UCSD-AML1 (cell line): ENCODE data around the gene IL4.

Experiments used
- DNase-seq: peaks from one replicate; lab custom pipeline; 2025; ENCODE audit not compliant: unreplicated experiment; lab: John Stamatoyannopoulos, UW

The IL4 gene

GRCh38 chr5:132673488-132673887 is 301 bp upstream of the IL4 start:
- no peak for DNase-seq

GRCh38 chr5:132674671-132675506 is 1.1 kb downstream of the IL4 start:
- DNase-seq: no peak

GRCh38 chr5:132675936-132676689 is 2.3 kb downstream of the IL4 start:
- no peak for DNase-seq

- no peak for DNase-seq
These were observed 3.4 kb downstream of the IL4 start for GRCh38 chr5:132677191-132677590.

- DNase-seq: no peak
These were observed 4.1 kb downstream of the IL4 start for GRCh38 chr5:132677682-132678400.

- no peak for DNase-seq
These were observed 4.9 kb downstream of the IL4 start for GRCh38 chr5:132678735-132679134.

- no peak for DNase-seq
These were observed 5.4 kb downstream of the IL4 start for GRCh38 chr5:132679166-132679565.

- DNase-seq: no peak
These were observed 6.1 kb downstream of the IL4 start for GRCh38 chr5:132679717-132680380.

GRCh38 chr5:132680780-132681475 is 7.1 kb downstream of the IL4 start:
- no peak for DNase-seq

- no peak for DNase-seq
These were observed 7.7 kb downstream of the IL4 start for GRCh38 chr5:132681476-132681831.

- DNase-seq: no peak
These were observed 8.2 kb downstream of the IL4 start for GRCh38 chr5:132681983-132682382.

- DNase-seq: no peak
These were observed 10.7 kb downstream of the IL4 start for GRCh38 chr5:132684491-132684890.

GRCh38 chr5:132684922-132685720 is 11.3 kb downstream of the IL4 start:
- DNase-seq: no peak

GRCh38 chr5:132686193-132686592 is 12.4 kb downstream of the IL4 start:
- no peak for DNase-seq

GRCh38 chr5:132687995-132688394 is 14.2 kb downstream of the IL4 start:
- DNase-seq: no peak

GRCh38 chr5:132688536-132689339 is 14.9 kb downstream of the IL4 start:
- no peak for DNase-seq

- no peak for DNase-seq
These were observed 15.7 kb downstream of the IL4 start for GRCh38 chr5:132689513-132689912.

- no peak for DNase-seq
These were observed 16.4 kb downstream of the IL4 start for GRCh38 chr5:132690156-132690555.
